ENCODE measurements around the gene ENDOD1. TPM values are rescaled to one million over a fixed set of nuclear protein-coding genes. Genes with fewer than 3 reads are reported as not detected.

ENDOD1 gene
- total and polyA plus RNA-seq, 4 donors, result 2.2 to 35.6 (median 5.9) TPM

DNA sequence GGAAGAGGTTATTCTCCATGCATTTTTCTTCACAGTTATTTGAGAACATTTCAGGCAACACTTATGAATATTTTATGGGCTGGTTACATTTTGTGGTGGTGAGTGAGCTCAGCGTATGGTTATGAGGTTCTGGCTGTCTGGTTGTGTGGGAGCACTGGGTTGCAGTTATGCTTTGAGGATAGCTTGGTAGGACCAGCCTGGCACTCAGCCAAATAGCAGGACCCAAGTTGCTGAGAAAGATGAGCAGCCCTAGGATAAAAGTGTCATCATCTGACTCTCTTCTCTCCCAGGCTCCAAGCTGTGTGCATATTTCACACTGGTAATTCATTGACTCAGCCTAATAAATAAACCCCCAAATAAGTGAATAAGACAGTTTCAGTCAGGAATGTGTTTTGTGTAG lies 31.0 kb upstream of the ENDOD1 start:
- TF ChIP-seq, protein P1, sequence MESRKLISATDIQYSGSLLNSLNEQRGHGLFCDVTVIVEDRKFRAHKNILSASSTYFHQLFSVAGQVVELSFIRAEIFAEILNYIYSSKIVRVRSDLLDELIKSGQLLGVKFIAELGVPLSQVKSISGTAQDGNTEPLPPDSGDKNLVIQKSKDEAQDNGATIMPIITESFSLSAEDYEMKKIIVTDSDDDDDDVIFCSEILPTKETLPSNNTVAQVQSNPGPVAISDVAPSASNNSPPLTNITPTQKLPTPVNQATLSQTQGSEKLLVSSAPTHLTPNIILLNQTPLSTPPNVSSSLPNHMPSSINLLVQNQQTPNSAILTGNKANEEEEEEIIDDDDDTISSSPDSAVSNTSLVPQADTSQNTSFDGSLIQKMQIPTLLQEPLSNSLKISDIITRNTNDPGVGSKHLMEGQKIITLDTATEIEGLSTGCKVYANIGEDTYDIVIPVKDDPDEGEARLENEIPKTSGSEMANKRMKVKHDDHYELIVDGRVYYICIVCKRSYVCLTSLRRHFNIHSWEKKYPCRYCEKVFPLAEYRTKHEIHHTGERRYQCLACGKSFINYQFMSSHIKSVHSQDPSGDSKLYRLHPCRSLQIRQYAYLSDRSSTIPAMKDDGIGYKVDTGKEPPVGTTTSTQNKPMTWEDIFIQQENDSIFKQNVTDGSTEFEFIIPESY (IDR thresholded peaks at IDR 0.05), result no peak
- TF ChIP-seq TAF1 (conservative IDR thresholded peaks at IDR 0.05), result no peak
- no peak for TF ChIP-seq FOXA1 (IDR thresholded peaks at IDR 0.05)
- TF ChIP-seq YY1 (IDR thresholded peaks at IDR 0.05), result no peak
- no peak for TF ChIP-seq NR2F2 (IDR thresholded peaks at IDR 0.05)
- no peak for TF ChIP-seq SP1 (IDR thresholded peaks at IDR 0.05)
- Histone ChIP-seq H3K27ac (ENCODE audit: low read depth in 1 of 2, low read length in 2 of 2) (no peak overlapping the region), H3K4me1 (ENCODE audit: control insufficient read depth in 4 of 4, insufficient read depth in 4 of 4, low read length in 3 of 4) (no peaks in the 10 kb centered on the region)

DNA sequence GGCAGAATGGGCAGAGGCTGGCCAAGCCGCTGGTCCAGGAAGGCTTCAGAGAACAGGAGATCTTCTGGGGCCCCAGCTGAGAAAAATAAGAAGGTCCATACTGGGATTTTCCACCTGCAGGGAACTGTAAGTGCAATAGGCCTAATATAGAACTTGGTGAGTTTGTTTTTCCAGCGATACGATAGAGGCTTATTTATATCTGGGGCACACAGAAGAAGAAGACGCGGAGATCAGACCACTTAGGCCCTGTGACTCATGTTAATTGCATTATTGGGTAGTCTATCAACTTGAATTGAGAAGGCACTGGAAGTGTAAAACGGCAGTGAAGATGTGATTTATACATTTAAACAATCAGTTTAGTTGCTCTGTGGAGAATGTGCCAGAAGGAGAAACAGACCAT lies 30.6 kb upstream of the ENDOD1 start:
- WGBS, result 93% methylated on average over 6 of the region's 6 CpGs
- Histone ChIP-seq H3K9ac (ENCODE audit: low read depth in 1 of 2, low read length in 2 of 2) (no peak overlapping the region), H3K9me3 (ENCODE audit: control insufficient read depth in 4 of 4, low read length in 3 of 4) (no peaks in the 10 kb centered on the region), H3K4me1 (ENCODE audit: control insufficient read depth in 4 of 4, insufficient read depth in 4 of 4, low read length in 3 of 4) (no peaks in the 10 kb centered on the region), H3K36me3 (ENCODE audit: control insufficient read depth in 4 of 4, insufficient read depth in 3 of 4, low read depth in 1 of 4, low read length in 3 of 4) (peaks cover 0 to 2% (median 0%) of the 10 kb centered on the region in 4 donors), H3K4me3 (ENCODE audit: low read depth in 1 of 3, low read length in 3 of 3) (no peak overlapping the region), H3K27me3 (ENCODE audit: control insufficient read depth in 4 of 4, insufficient read depth in 4 of 4, low read length in 3 of 4) (no peaks in the 10 kb centered on the region), H3K27ac (ENCODE audit: low read depth in 1 of 2, low read length in 2 of 2) (no peak overlapping the region)
- TF ChIP-seq RXRA (IDR thresholded peaks at IDR 0.05) (no peak), RAD21 (IDR thresholded peaks at IDR 0.05) (no peak), HNF4A (conservative IDR thresholded peaks at IDR 0.05) (no peak), EGR1 (IDR thresholded peaks at IDR 0.05; ENCODE audit: low read depth in 2 of 2) (no peak), HNF4G (IDR thresholded peaks at IDR 0.05) (no peak)
- TF ChIP-seq, protein P2, sequence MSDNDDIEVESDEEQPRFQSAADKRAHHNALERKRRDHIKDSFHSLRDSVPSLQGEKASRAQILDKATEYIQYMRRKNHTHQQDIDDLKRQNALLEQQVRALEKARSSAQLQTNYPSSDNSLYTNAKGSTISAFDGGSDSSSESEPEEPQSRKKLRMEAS (IDR thresholded peaks at IDR 0.05), result no peak
- TF ChIP-seq, protein P3, sequence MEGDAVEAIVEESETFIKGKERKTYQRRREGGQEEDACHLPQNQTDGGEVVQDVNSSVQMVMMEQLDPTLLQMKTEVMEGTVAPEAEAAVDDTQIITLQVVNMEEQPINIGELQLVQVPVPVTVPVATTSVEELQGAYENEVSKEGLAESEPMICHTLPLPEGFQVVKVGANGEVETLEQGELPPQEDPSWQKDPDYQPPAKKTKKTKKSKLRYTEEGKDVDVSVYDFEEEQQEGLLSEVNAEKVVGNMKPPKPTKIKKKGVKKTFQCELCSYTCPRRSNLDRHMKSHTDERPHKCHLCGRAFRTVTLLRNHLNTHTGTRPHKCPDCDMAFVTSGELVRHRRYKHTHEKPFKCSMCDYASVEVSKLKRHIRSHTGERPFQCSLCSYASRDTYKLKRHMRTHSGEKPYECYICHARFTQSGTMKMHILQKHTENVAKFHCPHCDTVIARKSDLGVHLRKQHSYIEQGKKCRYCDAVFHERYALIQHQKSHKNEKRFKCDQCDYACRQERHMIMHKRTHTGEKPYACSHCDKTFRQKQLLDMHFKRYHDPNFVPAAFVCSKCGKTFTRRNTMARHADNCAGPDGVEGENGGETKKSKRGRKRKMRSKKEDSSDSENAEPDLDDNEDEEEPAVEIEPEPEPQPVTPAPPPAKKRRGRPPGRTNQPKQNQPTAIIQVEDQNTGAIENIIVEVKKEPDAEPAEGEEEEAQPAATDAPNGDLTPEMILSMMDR (IDR thresholded peaks at IDR 0.05; ENCODE audit: low read depth, low read length, missing input control), result no peak
- TF ChIP-seq, protein P4, sequence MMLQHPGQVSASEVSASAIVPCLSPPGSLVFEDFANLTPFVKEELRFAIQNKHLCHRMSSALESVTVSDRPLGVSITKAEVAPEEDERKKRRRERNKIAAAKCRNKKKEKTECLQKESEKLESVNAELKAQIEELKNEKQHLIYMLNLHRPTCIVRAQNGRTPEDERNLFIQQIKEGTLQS (IDR thresholded peaks at IDR 0.05), result no peak
- DNase-seq (ENCODE audit: low spot score), result no peak

More for the DNA sequence above, 31.0 kb upstream of the ENDOD1 start:
- Histone ChIP-seq H3K4me3 (ENCODE audit: low read depth in 1 of 3, low read length in 3 of 3) (no peak overlapping the region), H3K36me3 (ENCODE audit: control insufficient read depth in 4 of 4, insufficient read depth in 3 of 4, low read depth in 1 of 4, low read length in 3 of 4) (peaks cover 0 to under 1% (median 0%) of the 10 kb centered on the region in 4 donors), H3K27me3 (ENCODE audit: control insufficient read depth in 4 of 4, insufficient read depth in 4 of 4, low read length in 3 of 4) (no peaks in the 10 kb centered on the region), H3K9me3 (ENCODE audit: control insufficient read depth in 4 of 4, low read length in 3 of 4) (no peaks in the 10 kb centered on the region), H3K9ac (ENCODE audit: low read depth in 1 of 2, low read length in 2 of 2) (no peak overlapping the region)
- WGBS, result 96% methylated on average over 1 of the region's 1 CpG
- DNase-seq (ENCODE audit: low spot score), result no peak

DNA sequence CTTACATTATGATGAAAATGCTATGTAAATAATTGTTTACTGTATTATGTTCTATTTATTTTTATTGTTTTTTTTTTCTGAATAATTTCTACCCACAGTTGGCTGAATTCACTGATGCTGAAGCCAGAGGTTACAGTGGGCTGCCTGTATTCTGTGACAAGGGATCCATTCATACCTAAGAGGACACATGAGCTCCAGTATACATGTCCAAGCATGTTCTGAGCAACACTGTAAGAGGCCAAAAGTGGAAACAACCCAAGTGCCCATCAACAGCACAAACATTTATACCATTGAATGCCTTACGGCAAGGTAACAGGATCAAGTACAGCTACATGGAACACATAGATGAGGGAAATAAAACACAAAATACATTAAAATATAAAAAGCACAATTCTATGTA lies 24.3 kb upstream of the ENDOD1 start:
- Histone ChIP-seq H3K9ac (ENCODE audit: low read depth in 1 of 2, low read length in 2 of 2) (no peak overlapping the region), H3K36me3 (ENCODE audit: control insufficient read depth in 4 of 4, insufficient read depth in 3 of 4, low read depth in 1 of 4, low read length in 3 of 4) (peaks cover 0 to 2% (median 0%) of the 10 kb centered on the region in 4 donors), H3K4me3 (ENCODE audit: low read depth in 1 of 3, low read length in 3 of 3) (no peak overlapping the region), H3K27ac (ENCODE audit: low read depth in 1 of 2, low read length in 2 of 2) (no peak overlapping the region), H3K9me3 (ENCODE audit: control insufficient read depth in 4 of 4, low read length in 3 of 4) (no peaks in the 10 kb centered on the region), H3K27me3 (ENCODE audit: control insufficient read depth in 4 of 4, insufficient read depth in 4 of 4, low read length in 3 of 4) (no peaks in the 10 kb centered on the region), H3K4me1 (ENCODE audit: control insufficient read depth in 4 of 4, insufficient read depth in 4 of 4, low read length in 3 of 4) (peaks cover 0 to 18% (median 13%) of the 10 kb centered on the region in 4 donors)
- WGBS, result 99% methylated on average over 1 of the region's 1 CpG
- no peak for DNase-seq (ENCODE audit: low spot score)
- no peak for TF ChIP-seq FOXA2 (IDR thresholded peaks at IDR 0.05)
- no peak for TF ChIP-seq RAD21 (IDR thresholded peaks at IDR 0.05)
- TF ChIP-seq, protein P1 (IDR thresholded peaks at IDR 0.05), result no peak
- no peak for TF ChIP-seq SP1 (IDR thresholded peaks at IDR 0.05)
- TF ChIP-seq, protein P3 (IDR thresholded peaks at IDR 0.05; ENCODE audit: low read depth, low read length, missing input control), result no peak
- no peak for TF ChIP-seq HNF4A (conservative IDR thresholded peaks at IDR 0.05)
- TF ChIP-seq, protein P5, sequence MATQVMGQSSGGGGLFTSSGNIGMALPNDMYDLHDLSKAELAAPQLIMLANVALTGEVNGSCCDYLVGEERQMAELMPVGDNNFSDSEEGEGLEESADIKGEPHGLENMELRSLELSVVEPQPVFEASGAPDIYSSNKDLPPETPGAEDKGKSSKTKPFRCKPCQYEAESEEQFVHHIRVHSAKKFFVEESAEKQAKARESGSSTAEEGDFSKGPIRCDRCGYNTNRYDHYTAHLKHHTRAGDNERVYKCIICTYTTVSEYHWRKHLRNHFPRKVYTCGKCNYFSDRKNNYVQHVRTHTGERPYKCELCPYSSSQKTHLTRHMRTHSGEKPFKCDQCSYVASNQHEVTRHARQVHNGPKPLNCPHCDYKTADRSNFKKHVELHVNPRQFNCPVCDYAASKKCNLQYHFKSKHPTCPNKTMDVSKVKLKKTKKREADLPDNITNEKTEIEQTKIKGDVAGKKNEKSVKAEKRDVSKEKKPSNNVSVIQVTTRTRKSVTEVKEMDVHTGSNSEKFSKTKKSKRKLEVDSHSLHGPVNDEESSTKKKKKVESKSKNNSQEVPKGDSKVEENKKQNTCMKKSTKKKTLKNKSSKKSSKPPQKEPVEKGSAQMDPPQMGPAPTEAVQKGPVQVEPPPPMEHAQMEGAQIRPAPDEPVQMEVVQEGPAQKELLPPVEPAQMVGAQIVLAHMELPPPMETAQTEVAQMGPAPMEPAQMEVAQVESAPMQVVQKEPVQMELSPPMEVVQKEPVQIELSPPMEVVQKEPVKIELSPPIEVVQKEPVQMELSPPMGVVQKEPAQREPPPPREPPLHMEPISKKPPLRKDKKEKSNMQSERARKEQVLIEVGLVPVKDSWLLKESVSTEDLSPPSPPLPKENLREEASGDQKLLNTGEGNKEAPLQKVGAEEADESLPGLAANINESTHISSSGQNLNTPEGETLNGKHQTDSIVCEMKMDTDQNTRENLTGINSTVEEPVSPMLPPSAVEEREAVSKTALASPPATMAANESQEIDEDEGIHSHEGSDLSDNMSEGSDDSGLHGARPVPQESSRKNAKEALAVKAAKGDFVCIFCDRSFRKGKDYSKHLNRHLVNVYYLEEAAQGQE (IDR thresholded peaks at IDR 0.05), result no peak
- no peak for TF ChIP-seq NR2F2 (IDR thresholded peaks at IDR 0.05)

All from liver (tissue), 9 donors.